Measurements from ENCODE around the gene RASSF1. TPM values are rescaled to one million over a fixed set of nuclear protein-coding genes. Genes with fewer than 3 reads are reported as not detected.

The RASSF1 gene
- total RNA-seq, 1 donor from 2014 or later = 57.6 TPM

DNA sequence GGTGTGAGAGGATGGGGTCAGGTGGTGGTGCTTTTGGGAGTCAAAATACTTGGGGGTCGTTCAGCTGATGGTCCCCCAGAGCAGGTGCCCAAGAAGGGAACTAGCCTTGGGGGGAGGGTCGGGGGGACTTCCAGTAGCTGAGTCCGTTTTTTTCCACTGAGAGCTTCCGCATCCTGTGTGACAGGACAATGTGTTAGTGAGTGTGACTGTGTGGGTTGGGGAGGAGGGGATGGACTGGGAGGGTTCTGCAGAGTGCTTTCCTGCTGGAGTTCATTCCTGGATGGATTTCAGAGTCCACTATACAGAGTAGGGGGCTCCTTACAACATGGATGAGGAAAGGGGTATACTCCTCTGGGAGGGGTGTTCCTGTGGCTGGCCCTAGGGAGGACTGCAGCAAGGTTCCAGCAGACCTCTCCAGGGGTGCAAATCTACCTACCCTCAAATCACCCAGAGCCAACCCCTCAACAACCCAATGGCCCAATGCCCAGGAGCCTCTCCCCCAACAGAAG lies 17.5 kb downstream of the RASSF1 start:
- no peak overlapping the region for H3K4me3 Mint-ChIP-seq
- intact Hi-C loops (cut with micrococcal nuclease) = no loop called here

DNA sequence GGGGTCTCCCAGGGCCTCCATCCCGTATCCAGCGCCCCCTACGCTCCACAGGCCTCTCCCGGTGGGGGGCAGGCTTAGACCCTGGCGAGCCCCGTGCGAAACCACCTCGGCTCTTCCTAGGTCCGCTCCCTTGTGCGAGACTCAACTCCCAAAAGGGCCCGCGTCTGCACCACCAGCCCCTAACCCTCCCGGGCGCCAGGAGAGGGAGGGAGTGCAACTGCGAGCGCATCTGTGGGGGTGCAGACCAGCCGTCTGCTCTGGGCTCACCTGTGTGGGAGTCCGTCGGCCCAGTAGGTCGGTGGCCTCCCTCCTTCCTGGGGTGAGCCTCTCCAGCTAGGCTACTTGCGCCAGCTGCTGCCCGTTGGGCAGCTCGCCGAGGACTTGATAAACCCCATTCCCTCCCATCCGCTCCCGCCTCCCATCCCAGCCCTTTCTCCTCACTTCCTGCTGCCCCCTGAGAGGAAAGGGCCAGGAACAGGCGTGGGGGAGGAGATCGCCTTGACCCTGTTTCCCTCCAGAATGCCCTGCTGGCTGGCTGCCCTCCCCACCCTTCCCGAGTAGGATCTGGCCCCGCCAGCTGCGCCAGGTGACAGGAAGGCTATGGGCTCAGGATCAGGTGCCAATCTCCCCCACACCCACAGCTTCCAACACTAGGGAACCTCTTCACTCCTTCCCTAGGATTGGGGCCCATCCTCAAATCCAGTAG lies 18.1 kb downstream of the RASSF1 start, which contains the start of gene HYAL2:
Gene HYAL2 (minus strand): TSS at position 360 of the 706 bp plus-strand sequence. CDS start 2,256 bp downstream, outside the sequence.
- Mint-ChIP-seq H3K36me3 (ENCODE audit: low read depth) (peaks cover 17% of the 10 kb centered on the region), H3K9me3 (no peaks in the 10 kb centered on the region), H3K27ac (peak within 1 kb of the TSS; percentile 83), H3K4me1 (ENCODE audit: low read depth) (peaks cover 39% of the 10 kb centered on the region), H3K27me3 (ENCODE audit: insufficient read depth) (no peaks in the 10 kb centered on the region), H3K4me3 (peak within 1 kb of the TSS; percentile 79)
- intact Hi-C loops (cut with micrococcal nuclease) = no loop called here
- no peak for DNase-seq (ENCODE audit: low spot score)

More for the DNA sequence above, 17.5 kb downstream of the RASSF1 start:
- H3K27ac Mint-ChIP-seq = peak overlapping the region; percentile 18
- peaks cover 16% of the 10 kb centered on the region for H3K36me3 Mint-ChIP-seq (ENCODE audit: low read depth)
- H3K9me3 Mint-ChIP-seq = no peaks in the 10 kb centered on the region
- no peaks in the 10 kb centered on the region for H3K27me3 Mint-ChIP-seq (ENCODE audit: insufficient read depth)
- H3K4me1 Mint-ChIP-seq (ENCODE audit: low read depth) = peaks cover 39% of the 10 kb centered on the region
- no peak for DNase-seq (ENCODE audit: low spot score)

DNA sequence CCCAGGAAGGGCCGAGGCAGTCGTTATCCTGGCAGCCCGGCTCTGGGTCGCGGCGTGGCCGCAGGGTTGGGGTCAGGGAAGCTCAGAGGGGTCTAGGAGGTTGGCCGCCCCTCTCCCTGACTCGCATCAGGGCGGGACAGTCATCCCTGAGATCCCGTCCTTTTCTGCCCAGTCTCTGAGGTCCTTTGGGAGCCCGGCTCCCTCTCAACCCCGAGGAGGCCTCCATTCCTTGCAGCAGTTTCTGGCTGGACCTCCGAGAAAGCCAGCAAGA lies 18.6 kb downstream of the RASSF1 start:
- H3K27ac Mint-ChIP-seq = peak overlapping the region; percentile 83
- H3K27me3 Mint-ChIP-seq (ENCODE audit: insufficient read depth) = no peaks in the 10 kb centered on the region
- no peak for DNase-seq (ENCODE audit: low spot score)
- peaks cover 36% of the 10 kb centered on the region for H3K4me1 Mint-ChIP-seq (ENCODE audit: low read depth)
- no peak overlapping the region for H3K4me3 Mint-ChIP-seq
- intact Hi-C loops (cut with micrococcal nuclease) = no loop called here
- peaks cover 17% of the 10 kb centered on the region for H3K36me3 Mint-ChIP-seq (ENCODE audit: low read depth)
- no peaks in the 10 kb centered on the region for H3K9me3 Mint-ChIP-seq

DNA sequence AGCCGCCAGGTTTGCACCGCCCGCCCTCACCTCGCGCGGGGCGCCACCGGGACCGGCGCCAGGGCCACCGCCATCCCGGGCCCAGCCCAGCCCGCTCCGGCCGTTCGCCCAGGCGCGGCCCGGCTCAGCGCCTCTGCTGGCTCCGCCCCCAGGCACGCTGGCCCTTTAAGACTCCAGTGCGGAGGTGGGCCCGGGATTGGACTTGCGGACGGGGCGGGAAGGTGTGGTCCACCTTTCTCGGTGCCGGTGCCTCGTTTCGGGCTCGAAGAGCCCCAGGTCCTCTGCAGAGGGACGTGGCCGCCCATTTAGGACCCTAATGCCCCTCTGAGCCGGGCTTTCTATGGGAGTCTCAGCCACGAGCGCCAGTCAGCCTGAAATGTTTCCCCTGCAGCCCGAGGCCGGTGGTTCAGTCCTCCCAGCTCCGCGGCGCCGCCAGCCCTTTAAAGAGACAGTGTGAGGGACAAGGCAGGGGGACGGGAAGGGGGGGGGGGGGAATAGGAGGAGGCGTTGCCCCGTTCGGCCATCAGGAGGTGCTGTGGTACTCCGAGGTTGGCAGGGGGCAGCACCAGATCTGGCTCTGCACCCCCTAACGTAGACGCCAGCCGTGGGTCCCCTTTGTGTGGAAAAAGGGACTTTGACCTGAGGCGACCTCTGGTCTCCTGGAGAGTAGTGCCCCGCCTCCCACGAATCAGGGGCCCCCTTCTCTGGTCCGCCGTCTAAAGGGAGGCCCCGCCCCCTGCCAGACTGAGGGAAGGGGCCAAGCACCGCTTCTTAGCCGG lies 19.1 kb downstream of the RASSF1 start:
- Mint-ChIP-seq H3K27me3 (ENCODE audit: insufficient read depth) (no peaks in the 10 kb centered on the region), H3K27ac (peak overlapping the region; percentile 83), H3K4me1 (ENCODE audit: low read depth) (peaks cover 35% of the 10 kb centered on the region), H3K4me3 (peak overlapping the region; percentile 79), H3K36me3 (ENCODE audit: low read depth) (peaks cover 17% of the 10 kb centered on the region), H3K9me3 (no peaks in the 10 kb centered on the region)
- DNase-seq (ENCODE audit: low spot score) = peak; percentile 81
- intact Hi-C loops (cut with micrococcal nuclease) = loop anchor here (1.0 kb wide), 5 partner anchors 16 to 129 kb away; partner anchors contain the start of genes HYAL3, IFRD2, NAA80 and TMEM115

DNA sequence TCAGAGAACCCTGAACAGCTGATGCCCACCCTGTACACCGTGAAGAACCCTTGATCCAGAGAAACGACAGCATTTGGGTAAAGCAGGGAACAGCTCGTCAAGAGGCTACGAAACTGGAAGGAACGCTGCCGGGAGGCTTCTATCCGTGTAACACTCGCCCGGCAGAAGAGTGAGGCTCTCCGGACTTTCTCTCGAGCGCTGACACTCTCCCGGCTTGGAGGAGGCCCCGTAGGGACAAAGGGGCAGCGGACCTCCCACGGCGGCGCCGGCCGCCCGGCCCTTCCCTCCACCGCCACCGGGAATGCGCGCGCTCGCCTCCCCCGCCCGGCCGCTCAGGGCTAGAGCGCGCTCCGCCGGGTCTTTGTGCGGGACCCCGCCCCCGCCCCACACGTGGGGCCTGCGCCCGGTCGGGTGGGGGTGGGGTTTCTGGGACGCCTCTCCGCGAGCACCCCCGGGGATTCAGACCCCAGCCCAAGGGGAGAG lies 19.7 kb downstream of the RASSF1 start:
- Mint-ChIP-seq H3K4me1 (ENCODE audit: low read depth) (peaks cover 35% of the 10 kb centered on the region), H3K9me3 (no peaks in the 10 kb centered on the region), H3K27ac (peak overlapping the region; percentile 72), H3K27me3 (ENCODE audit: insufficient read depth) (no peaks in the 10 kb centered on the region), H3K36me3 (ENCODE audit: low read depth) (peaks cover 20% of the 10 kb centered on the region), H3K4me3 (peak overlapping the region; percentile 93)
- intact Hi-C loops (cut with micrococcal nuclease) = loop anchor here (1.0 kb wide), 6 partner anchors 7 to 129 kb away; partner anchors contain the start of genes HYAL3, IFRD2, NAA80 and TMEM115
- DNase-seq (ENCODE audit: low spot score) = peak; percentile 70

DNA sequence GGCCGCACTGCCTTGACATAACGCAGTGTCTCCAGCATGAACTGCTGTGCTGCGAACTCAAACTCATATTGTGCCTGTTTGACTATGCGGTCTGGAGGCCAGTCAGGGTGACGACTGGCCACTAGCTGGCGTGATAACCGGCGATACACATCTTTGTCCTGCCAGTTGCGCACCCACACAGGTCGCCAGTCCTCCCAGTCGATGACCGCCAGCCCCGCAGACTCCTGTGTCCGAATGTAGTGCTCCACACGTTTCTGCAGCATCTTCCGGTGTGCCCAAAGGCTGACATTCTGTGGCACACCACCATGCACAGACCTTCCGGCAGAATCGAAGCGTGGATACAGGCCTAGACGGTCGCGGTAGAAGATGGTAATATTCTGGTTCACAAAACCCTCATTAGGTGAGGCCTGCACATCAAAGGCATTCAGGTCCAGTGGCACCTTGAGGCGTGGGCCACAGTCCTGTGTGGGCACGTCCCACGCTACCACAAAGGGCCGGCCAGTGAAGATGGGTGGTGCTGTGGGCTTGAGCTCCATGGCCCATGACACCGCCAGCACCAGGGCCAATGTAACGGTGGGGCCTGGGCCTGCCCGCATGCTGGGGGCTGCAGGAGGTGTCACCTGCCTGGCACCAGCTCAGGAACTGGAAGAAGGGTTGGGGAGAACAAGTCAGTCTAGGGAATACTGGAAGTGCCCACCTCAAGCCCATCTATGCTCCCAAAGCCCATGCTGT lies 20.6 kb downstream of the RASSF1 start:
- Mint-ChIP-seq H3K4me1 (ENCODE audit: low read depth) (peaks cover 34% of the 10 kb centered on the region), H3K4me3 (peak overlapping the region; percentile 93), H3K27ac (no peak overlapping the region), H3K9me3 (no peaks in the 10 kb centered on the region), H3K36me3 (ENCODE audit: low read depth) (peaks cover 20% of the 10 kb centered on the region), H3K27me3 (ENCODE audit: insufficient read depth) (no peaks in the 10 kb centered on the region)
- intact Hi-C loops (cut with micrococcal nuclease) = loop anchor here (1.0 kb wide), 1 partner anchor 8 kb away; the partner anchor contains the start of gene TUSC2
- DNase-seq (ENCODE audit: low spot score) = no peak

DNA sequence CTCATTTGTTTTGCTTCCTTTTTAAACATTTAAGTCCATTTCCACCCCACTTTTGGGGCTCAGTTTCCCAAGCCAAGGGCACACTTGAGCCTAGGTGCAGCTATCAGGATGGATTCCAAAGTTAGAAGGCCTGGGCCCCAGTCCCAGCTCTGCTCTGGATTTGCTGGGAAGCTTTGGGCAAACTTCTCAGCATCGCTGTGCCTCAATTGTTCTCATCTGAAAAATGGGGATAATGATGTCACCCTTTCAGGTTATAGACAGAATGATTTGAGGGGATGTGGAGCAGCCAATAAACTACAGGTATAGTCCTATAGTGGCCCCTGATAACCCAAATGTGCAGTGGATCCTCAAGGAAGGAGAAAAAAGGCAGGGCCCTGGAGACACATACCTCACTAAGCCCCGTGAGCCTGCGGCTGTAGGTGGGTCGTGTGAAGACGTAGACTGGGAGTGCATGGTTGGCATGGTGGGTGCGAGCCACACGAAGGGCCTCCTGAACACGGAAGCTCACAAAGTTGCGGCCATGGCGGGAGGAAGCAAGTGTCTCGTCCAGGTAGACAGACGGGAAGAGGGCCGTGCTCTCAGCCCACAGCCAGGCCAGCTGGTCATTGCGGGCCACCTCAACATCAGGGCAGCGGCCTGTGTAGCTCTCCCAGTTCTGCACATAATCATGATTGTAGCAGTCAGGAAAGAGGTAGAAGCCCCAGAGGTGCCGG lies 21.3 kb downstream of the RASSF1 start:
- peaks cover 29% of the 10 kb centered on the region for H3K4me1 Mint-ChIP-seq (ENCODE audit: low read depth)
- H3K27me3 Mint-ChIP-seq (ENCODE audit: insufficient read depth) = no peaks in the 10 kb centered on the region
- intact Hi-C loops (cut with micrococcal nuclease) = no loop called here
- H3K36me3 Mint-ChIP-seq (ENCODE audit: low read depth) = peaks cover 16% of the 10 kb centered on the region
- H3K4me3 Mint-ChIP-seq = peak overlapping the region; percentile 93
- no peak overlapping the region for H3K27ac Mint-ChIP-seq
- no peak for DNase-seq (ENCODE audit: low spot score)
- no peaks in the 10 kb centered on the region for H3K9me3 Mint-ChIP-seq

DNA sequence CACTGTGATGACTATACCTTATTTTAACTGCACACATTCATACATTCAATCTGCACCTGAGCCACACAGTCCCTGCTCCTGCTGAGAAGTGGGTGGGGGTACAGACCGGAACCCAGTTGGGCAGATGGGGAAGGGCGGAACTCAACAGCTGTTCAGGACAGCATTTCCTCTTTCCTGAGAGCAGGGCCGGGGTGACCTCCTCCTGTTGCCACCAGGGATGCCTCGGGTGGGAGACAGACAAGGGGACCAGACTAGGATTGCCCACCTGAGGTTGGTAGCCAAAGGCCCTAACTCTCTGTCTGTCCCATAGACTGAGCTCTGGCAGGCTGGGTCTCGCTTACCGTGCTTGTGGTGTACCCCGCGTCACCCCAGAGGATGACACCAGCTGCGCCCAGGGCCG lies 22.0 kb downstream of the RASSF1 start:
- no peak overlapping the region for H3K27ac Mint-ChIP-seq
- DNase-seq (ENCODE audit: low spot score) = no peak
- H3K4me1 Mint-ChIP-seq (ENCODE audit: low read depth) = peaks cover 29% of the 10 kb centered on the region
- H3K27me3 Mint-ChIP-seq (ENCODE audit: insufficient read depth) = no peaks in the 10 kb centered on the region
- intact Hi-C loops (cut with micrococcal nuclease) = no loop called here
- no peaks in the 10 kb centered on the region for H3K9me3 Mint-ChIP-seq
- peaks cover 19% of the 10 kb centered on the region for H3K36me3 Mint-ChIP-seq (ENCODE audit: low read depth)
- H3K4me3 Mint-ChIP-seq = peak overlapping the region; percentile 57

DNA sequence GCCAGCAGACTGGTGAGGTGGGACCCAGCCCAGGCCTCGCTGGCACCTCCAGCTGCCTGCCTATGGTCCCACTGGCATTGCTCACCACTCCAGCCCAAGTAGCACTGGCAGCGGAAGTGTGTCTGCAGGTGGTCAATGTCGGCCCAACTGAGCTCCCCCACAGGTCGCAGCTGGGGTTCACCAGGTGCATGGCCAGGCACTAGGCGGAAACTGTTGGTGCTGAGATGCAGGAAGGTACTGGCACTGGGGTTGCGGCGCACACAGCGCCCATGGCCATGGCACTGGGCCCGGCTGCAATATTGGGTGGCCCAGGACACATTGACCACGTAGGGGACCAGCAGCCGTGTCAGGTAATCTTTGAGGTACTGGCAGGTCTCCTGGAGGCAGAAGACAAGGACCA lies 22.5 kb downstream of the RASSF1 start:
- no peak for DNase-seq (ENCODE audit: low spot score)
- H3K27me3 Mint-ChIP-seq (ENCODE audit: insufficient read depth) = no peaks in the 10 kb centered on the region
- H3K4me1 Mint-ChIP-seq (ENCODE audit: low read depth) = peaks cover 29% of the 10 kb centered on the region
- peaks cover 19% of the 10 kb centered on the region for H3K36me3 Mint-ChIP-seq (ENCODE audit: low read depth)
- no peak overlapping the region for H3K27ac Mint-ChIP-seq
- H3K9me3 Mint-ChIP-seq = no peaks in the 10 kb centered on the region
- H3K4me3 Mint-ChIP-seq = peak overlapping the region; percentile 57
- intact Hi-C loops (cut with micrococcal nuclease) = no loop called here

DNA sequence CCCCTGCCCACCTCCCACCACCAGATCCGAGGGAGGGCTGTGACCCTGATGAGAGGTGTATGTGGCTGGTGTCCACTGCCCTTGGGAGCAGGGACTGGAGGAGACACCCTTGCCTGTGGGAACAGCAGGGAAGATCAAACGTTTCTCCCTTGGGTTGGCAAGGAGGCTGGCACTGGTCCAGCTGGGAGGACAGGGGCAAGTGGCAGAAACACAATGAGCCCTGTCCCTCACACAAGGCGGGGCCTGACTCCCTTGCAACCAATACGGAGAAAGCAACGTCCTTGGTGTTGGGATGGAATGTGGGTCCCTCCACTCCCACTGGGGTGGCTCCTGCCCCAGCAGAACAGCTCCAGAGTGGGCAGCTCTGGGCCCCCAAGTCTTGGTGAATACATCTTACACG lies 23.3 kb downstream of the RASSF1 start:
- Mint-ChIP-seq H3K4me3 (no peak overlapping the region), H3K36me3 (ENCODE audit: low read depth) (peaks cover 19% of the 10 kb centered on the region), H3K27ac (no peak overlapping the region), H3K4me1 (ENCODE audit: low read depth) (peaks cover 29% of the 10 kb centered on the region), H3K27me3 (ENCODE audit: insufficient read depth) (no peaks in the 10 kb centered on the region), H3K9me3 (no peaks in the 10 kb centered on the region)
- intact Hi-C loops (cut with micrococcal nuclease) = no loop called here
- no peak for DNase-seq (ENCODE audit: low spot score)

DNA sequence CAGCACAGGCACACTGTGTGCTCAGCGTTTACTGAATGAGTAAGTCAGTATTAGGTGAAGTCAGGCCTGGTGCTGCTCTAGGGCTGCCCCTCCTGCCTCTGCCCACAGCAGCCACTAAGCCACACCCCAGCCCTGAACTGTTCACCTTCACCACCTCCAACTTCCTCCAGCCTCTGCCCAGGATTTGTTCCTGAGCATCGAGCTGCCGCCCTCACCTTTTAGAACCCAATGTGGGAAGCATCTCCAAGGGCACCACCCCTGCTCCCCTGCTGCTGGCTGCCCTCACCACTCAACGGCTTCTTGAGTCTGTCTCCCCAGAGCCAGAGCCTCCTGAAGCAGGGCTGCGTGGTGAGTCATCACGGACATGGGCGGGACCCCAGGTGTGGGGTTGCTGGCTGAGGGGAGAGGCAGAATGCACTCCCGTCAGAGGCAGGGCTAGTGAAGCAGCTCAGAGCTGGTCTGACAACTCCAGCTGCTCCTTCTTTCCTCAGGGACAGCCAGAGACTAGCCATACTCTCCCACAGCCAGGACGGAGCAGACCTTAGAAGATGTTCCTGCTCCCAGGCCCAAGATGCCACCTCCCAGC lies 23.9 kb downstream of the RASSF1 start:
- intact Hi-C loops (cut with micrococcal nuclease) = no loop called here
- H3K4me1 Mint-ChIP-seq (ENCODE audit: low read depth) = peaks cover 29% of the 10 kb centered on the region
- peaks cover 19% of the 10 kb centered on the region for H3K36me3 Mint-ChIP-seq (ENCODE audit: low read depth)
- H3K9me3 Mint-ChIP-seq = no peaks in the 10 kb centered on the region
- no peak for DNase-seq (ENCODE audit: low spot score)
- no peaks in the 10 kb centered on the region for H3K27me3 Mint-ChIP-seq (ENCODE audit: insufficient read depth)
- H3K27ac Mint-ChIP-seq = no peak overlapping the region
- no peak overlapping the region for H3K4me3 Mint-ChIP-seq

DNA sequence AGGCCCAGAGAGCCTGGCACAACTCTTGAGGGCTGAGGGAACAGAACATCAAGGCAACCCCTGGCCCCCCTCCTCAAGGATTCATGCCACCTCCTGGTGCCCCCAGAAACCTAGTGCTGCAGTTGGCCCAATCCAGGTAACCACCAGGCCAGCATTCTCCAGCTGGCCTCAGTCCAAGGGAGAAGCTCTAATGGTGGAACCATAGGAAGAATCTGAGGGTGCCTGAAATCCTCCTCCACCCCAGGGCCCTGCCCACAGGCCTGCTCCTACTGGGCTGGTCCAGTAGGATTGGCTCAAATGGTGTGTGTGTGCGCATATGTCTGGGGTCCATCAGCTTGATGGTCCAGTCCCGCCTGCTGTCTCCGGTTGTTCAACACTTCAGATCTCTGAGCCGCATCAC lies 25.8 kb downstream of the RASSF1 start:
- intact Hi-C loops (cut with micrococcal nuclease) = no loop called here
- no peak overlapping the region for H3K4me3 Mint-ChIP-seq
- H3K4me1 Mint-ChIP-seq (ENCODE audit: low read depth) = peaks cover 19% of the 10 kb centered on the region
- DNase-seq (ENCODE audit: low spot score) = no peak
- H3K36me3 Mint-ChIP-seq (ENCODE audit: low read depth) = peaks cover 19% of the 10 kb centered on the region
- no peaks in the 10 kb centered on the region for H3K9me3 Mint-ChIP-seq
- no peaks in the 10 kb centered on the region for H3K27me3 Mint-ChIP-seq (ENCODE audit: insufficient read depth)
- H3K27ac Mint-ChIP-seq = no peak overlapping the region

Measured in activated T-helper 1 cell treated with anti-CD3 and anti-CD28 coated beads, Interleukin-12 subunit alpha, Interleukin-12 subunit beta, Interleukin-2, Interleukin-4 antibody, amounts not matched to agents 30 ng/mL and 10 ng/mL and 1 ng/mL, durations not matched to agents 14 hours and 24 hours and 36 hours (primary cell).